ENCODE results near the gene NALCN. TPM values are rescaled to one million over a fixed set of nuclear protein-coding genes. Genes with fewer than 3 reads are reported as not detected.

NALCN gene
- total RNA-seq, 1 donor from 2014 or later = 18.5 TPM

DNA sequence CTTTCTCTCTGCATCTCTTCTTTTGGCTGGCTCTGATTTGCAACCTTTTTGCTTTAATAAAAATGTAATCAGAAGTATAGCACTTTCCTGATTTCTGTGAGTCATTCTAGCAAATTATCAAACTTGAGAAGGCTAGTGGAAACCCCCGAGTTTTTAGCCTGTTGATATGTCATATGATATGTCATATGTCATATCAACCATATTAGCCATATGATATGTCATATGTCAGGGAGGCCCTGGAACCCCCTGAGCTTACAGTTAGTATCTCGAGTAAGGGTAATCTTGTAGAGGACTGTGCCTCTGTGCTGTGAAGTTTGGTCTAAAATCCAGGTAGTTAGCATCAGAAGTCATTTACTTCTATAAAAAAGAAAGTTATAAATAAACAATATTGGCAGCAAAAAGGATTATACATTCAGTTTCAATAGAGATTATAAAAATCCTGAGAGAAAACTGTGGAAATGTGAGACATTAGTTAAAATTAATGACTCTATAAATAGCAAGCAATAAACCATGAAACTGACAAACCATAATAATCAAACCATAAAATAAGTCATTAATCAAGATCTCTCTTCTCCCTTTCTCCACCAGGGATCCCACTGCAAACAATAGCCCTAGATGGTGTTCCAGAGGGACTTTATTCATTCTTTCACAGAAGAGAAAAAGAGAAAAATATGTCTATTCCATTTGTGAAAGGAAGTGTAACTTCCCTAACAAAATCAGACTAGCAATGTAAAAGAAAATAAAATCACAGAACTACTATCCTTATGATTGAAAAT, 167.4 kb downstream of the NALCN start:
- H3K4me1 ChIP-seq = no peaks in the 10 kb centered on the region
- no peak for DNase-seq (ENCODE audit: low spot score in 2 of 2)
- TF ChIP-seq, protein P1, sequence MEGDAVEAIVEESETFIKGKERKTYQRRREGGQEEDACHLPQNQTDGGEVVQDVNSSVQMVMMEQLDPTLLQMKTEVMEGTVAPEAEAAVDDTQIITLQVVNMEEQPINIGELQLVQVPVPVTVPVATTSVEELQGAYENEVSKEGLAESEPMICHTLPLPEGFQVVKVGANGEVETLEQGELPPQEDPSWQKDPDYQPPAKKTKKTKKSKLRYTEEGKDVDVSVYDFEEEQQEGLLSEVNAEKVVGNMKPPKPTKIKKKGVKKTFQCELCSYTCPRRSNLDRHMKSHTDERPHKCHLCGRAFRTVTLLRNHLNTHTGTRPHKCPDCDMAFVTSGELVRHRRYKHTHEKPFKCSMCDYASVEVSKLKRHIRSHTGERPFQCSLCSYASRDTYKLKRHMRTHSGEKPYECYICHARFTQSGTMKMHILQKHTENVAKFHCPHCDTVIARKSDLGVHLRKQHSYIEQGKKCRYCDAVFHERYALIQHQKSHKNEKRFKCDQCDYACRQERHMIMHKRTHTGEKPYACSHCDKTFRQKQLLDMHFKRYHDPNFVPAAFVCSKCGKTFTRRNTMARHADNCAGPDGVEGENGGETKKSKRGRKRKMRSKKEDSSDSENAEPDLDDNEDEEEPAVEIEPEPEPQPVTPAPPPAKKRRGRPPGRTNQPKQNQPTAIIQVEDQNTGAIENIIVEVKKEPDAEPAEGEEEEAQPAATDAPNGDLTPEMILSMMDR (IDR thresholded peaks at IDR 0.05) = no peak
- intact Hi-C loops (cut with DNase I) = no loop called here
- H3K4me3 ChIP-seq = no peak overlapping the region
- H3K9me3 ChIP-seq = peaks cover 0 to 14% of the 10 kb centered on the region in 2 donors
- H3K27me3 ChIP-seq = no peaks in the 10 kb centered on the region
- H3K27ac ChIP-seq = no peak overlapping the region
- peaks cover 0 to 5% of the 10 kb centered on the region in 2 donors for H3K36me3 ChIP-seq

DNA sequence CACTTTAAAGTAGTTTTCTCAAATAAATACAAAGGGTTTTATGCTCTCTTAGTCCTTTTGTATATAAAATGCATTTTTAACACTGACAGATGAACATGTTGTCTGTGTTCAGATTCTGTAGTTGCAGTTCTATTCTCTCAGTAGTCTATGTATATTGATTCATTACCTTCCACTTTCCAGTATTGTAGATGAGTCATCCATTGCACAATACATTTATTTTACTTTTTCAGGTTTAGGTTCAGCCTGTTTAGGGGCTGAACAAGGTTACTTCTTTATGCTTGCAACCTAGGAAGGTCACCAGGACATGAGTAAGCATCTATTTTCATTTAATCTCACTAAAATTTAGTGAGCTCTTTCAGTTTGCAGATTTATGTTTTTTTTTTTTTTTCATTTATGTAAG, 173.6 kb downstream of the NALCN start:
- intact Hi-C loops (cut with DNase I) = no loop called here
- no peak for DNase-seq (ENCODE audit: low spot score in 2 of 2)
- no peak overlapping the region for H3K27ac ChIP-seq
- H3K27me3 ChIP-seq = no peaks in the 10 kb centered on the region
- H3K9me3 ChIP-seq = no peaks in the 10 kb centered on the region
- TF ChIP-seq, protein P1 (IDR thresholded peaks at IDR 0.05) = no peak
- no peaks in the 10 kb centered on the region for H3K4me1 ChIP-seq
- H3K4me3 ChIP-seq = no peak overlapping the region
- no peaks in the 10 kb centered on the region for H3K36me3 ChIP-seq

DNA sequence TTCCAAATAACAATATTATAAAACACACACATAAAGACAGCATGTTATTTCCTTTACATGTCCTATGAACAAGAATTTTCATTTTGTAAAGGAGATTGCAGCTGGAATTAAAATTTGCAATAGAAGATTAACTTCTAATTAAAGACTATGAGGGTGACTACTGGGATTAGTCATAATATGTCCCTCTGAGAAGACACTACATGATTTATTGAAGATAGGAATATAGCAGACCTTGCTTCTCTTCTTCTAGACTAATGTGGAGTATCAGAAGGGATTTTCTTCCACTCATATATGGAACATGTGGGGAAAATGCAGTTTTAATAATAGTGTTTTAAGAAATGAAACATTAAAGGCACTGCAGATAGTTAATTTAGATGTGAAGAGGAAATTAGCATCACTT, 177.8 kb downstream of the NALCN start:
- DNase-seq (ENCODE audit: low spot score in 2 of 2) = no peak
- intact Hi-C loops (cut with DNase I) = no loop called here
- Histone ChIP-seq H3K36me3 (no peaks in the 10 kb centered on the region), H3K4me1 (no peaks in the 10 kb centered on the region), H3K9me3 (no peaks in the 10 kb centered on the region), H3K4me3 (no peak overlapping the region), H3K27me3 (no peaks in the 10 kb centered on the region), H3K27ac (no peak overlapping the region)
- TF ChIP-seq, protein P1 (IDR thresholded peaks at IDR 0.05) = no peak

GRCh38 chr13:101231751-101232428, 184.4 kb downstream of the NALCN start:
- H3K4me1 ChIP-seq = no peaks in the 10 kb centered on the region
- no peaks in the 10 kb centered on the region for H3K9me3 ChIP-seq
- H3K27me3 ChIP-seq = no peaks in the 10 kb centered on the region
- DNase-seq (ENCODE audit: low spot score in 2 of 2) = no peak
- no peak overlapping the region for H3K4me3 ChIP-seq
- TF ChIP-seq, protein P1 (IDR thresholded peaks at IDR 0.05) = no peak
- intact Hi-C loops (cut with DNase I) = no loop called here
- H3K27ac ChIP-seq = no peak overlapping the region
- H3K36me3 ChIP-seq = no peaks in the 10 kb centered on the region

DNA sequence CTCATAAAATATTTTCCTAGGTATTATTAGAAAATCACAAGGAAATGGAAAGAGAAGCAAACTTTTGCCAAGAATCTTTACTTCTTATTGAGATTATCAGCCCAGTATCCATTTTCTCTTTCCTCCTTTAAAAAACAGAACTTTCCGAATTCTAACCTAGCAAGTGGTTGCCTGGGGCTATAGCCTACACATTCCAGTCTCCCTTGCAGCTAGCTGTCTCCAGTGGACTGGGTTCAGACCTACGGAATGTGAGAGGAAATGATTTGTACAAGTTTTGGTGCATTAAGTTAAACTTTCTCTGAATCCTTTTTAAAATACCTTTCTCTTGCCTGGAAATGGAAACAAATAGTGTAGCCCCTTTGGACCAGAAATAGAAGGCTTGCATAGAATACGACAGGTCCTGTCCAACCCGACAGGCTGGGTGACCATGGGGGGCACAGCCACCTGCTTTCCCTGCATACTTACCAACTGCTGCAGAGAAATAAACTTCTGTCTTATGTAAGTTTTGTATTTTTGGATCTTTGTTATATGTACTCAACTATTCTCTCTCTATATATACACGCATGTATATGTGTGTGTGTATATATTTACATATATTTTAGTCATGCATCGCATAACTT, 185.9 kb downstream of the NALCN start:
- intact Hi-C loops (cut with DNase I) = no loop called here
- no peaks in the 10 kb centered on the region for H3K9me3 ChIP-seq

More for the DNA sequence above, 185.9 kb downstream of the NALCN start:
- Histone ChIP-seq H3K4me1 (no peaks in the 10 kb centered on the region), H3K27ac (no peak overlapping the region), H3K36me3 (no peaks in the 10 kb centered on the region), H3K27me3 (no peaks in the 10 kb centered on the region), H3K4me3 (no peak overlapping the region)
- no peak for DNase-seq (ENCODE audit: low spot score in 2 of 2)
- TF ChIP-seq, protein P1 (IDR thresholded peaks at IDR 0.05) = no peak
